Stimulated activated CD8-positive, alpha-beta memory T cell treated with anti-CD3 and anti-CD28 coated beads, Interleukin-7, amount 100 ng/mL, for 4 hours (primary cell): ENCODE data around the gene RBM6.
A peak's percentile ranks its signal among the peaks of the same experiment; 100 is the strongest.
"Not testable (repeated sequence)": the region's sequence is repeated elsewhere in the genome, so short reads cannot be mapped to it uniquely, and the experiment has no call there.

Experiments used
- DNase-seq, 2 donors: peaks; one replicate each; pipeline ENCODE4 v3.0.0-alpha.2; 2020; ENCODE audit warnings: low read depth in 2 of 2

The RBM6 gene, protein sequence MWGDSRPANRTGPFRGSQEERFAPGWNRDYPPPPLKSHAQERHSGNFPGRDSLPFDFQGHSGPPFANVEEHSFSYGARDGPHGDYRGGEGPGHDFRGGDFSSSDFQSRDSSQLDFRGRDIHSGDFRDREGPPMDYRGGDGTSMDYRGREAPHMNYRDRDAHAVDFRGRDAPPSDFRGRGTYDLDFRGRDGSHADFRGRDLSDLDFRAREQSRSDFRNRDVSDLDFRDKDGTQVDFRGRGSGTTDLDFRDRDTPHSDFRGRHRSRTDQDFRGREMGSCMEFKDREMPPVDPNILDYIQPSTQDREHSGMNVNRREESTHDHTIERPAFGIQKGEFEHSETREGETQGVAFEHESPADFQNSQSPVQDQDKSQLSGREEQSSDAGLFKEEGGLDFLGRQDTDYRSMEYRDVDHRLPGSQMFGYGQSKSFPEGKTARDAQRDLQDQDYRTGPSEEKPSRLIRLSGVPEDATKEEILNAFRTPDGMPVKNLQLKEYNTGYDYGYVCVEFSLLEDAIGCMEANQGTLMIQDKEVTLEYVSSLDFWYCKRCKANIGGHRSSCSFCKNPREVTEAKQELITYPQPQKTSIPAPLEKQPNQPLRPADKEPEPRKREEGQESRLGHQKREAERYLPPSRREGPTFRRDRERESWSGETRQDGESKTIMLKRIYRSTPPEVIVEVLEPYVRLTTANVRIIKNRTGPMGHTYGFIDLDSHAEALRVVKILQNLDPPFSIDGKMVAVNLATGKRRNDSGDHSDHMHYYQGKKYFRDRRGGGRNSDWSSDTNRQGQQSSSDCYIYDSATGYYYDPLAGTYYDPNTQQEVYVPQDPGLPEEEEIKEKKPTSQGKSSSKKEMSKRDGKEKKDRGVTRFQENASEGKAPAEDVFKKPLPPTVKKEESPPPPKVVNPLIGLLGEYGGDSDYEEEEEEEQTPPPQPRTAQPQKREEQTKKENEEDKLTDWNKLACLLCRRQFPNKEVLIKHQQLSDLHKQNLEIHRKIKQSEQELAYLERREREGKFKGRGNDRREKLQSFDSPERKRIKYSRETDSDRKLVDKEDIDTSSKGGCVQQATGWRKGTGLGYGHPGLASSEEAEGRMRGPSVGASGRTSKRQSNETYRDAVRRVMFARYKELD

GRCh38 chr3:49939858-49940666 is at the start of gene RBM6:
TSS of gene RBM6 (plus strand) at chr3:49940150. CDS start at chr3:49962642, 22,492 bp downstream.
- DNase-seq = peak; percentile 91 to 94

GRCh38 chr3:49895791-49896190 is 44.2 kb upstream of the RBM6 start:
- DNase-seq = no peak

DNA sequence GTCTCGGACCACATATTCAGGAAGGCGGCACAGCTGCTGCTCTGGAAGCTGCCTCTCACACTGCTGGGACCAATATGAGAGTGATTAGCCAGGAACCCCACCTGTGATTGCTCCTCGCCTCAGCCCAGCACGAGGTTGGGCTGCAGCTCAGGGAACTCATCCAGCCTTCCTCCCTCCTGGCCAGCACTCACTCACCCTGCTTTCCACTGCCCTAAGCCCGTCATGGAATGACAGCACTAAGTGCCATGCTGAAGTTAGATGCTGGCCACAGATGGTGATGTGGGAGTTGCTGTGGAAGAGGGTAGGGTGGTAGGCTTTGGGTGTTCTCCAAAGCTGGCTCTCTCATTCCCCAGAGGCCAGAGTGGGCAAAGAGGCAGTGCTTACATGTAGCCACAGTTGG is 43.6 kb upstream of the RBM6 start:
- no peak for DNase-seq

DNA sequence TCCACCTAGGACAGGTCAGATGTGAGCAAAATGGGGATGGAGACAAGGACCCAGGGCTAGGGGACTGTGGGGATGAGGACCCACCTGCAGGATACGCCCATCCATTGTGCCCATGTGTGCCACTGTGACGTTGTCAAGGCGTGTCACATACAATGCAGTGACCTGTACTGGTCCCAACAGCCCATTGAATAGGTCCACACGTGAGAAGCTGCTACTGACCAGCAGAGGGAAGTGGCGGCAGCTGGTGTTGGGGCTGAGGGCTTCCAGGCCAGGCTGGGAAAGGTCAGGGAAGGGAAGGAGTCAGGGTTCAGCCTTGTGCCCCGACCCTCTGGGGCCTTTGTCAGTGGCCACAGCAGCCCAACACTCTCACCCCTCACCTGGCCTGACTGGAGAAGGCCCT is 41.0 kb upstream of the RBM6 start:
- DNase-seq = no peak

DNA sequence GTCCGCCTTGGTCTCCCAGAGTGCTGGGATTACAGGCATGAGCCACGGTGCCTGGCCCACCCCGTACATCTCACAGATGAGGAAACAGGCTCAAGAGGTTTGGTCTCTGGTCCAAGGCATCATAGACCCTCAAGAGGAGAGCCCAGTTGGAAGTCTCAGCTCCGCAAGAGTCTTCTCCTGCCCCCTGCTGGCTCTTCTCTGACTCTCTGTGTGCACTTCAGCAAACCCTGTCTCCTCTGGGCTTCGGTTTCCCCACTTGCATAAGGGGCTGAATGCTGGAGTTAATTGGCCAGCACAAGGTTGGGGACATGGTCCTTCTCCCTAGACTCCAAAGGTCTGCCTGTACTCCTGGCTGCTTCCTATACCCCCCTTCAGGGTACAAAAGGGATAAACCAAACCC is 40.1 kb upstream of the RBM6 start:
- no peak for DNase-seq

DNA sequence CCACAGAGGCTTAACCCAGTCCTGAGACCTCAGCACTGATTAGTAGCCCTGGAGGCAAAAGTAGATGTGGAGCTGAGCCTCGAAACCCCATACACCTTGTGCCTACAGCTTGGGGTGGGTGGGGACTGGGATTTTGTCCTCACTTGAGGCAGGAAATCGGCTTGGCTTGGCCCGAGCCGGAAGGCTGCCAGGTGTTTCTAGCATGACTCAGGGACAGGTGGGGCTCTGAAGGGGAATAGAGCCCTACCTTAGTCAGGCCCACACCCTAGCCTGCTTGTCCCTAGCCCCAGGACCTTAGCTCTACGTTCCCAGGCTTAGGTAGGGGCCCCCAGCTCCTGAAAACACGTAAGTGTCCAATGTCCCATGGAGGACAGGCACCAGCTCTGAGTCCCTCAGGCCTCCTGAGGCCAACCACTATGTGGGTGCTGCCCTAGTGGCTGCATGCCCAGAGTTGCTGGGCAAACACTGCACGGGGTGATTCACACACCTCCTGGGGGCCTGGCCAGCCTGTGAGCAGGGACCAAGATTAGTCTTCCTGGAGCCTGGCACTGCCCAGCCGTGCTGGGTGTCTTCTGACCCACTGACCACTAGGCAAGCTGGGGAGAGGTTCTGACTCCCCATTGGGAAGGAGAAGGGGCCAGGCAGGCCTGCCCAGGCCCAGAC is 39.3 kb upstream of the RBM6 start:
- no peak for DNase-seq

DNA sequence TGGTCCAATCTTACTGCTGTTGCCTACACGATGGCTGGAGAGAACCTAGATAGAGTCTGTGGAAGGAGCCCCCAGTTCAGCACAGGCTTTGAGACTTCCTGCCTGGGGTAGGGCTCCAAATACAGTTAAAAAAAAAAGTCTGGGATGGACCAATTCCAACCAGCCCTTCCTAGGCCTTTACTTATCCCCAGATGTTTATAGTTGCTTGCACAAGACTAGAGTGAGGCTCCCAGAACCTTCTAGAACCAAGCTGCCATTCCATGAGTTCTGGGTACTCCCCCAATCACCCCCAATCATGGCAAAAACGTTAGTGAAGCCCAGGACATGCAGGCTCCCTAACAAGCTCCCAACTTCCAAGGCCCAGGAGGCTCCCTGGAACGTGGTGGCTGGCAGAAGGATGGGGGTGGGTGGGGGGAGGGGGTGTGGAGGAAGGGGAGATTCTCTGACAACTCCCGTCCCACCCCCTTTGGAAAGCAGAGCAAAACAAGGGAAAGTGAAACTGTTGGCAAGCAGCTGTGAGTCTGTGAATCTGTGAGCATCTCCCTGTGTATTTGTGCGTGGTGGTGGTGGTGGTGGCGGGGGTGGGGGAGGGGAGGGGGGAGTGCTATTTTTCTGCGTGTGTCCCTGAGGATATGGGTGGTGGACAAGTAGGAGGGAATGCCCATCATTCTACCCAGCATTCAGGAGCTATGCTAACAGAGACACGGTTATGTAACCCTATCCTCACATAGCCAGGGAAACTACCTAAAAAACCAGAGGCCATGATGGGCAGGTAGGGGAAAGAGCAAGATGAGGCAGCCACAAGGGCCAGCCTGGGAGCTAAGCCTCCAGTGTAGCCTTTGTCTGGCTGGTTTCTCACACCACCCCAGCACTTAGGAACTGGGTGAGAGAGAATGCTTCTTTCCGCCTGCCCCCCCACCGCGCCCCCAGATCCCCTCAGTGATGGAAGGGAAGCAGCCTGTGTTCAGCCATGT is 38.3 kb upstream of the RBM6 start:
- no peak for DNase-seq

DNA sequence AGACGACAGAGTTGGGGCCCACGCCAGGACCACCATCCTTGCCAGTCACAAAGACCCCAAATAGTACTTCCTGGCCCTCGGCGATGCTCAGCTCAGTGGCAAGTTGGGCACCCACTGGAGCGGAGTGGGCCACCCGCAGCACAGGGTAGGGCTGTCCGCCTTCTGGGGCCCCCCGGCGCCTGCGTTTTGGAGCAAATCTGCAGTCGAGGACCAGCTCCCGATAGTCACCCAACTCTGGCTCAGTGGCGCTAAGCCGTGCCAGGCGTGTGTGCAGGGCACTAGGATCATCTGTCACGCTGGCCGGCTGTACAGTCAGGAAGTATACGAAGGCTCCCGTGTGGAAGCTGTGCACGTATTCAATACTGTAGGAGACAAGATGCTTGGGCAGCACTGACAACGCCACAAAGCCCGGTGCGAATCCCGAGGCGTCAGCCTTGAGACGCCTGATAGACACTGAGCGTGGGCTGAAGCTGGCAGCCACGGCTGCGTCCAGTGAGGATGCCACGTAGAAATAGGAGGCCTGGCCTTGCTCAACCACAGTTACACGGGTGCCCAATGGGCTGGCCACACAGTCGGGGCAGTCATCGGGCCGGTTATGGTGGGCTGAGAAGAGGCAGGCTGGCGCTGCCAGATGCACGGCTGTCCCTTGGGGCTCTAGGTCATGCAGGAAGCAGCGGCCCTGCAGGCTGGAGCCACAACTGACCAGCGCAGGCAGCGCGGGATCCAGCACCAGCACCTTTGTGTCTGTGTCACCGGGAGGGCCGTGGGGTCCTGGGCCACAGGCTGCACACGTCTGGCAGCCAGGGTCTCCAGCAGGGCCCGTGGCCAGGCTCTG is 37.2 kb upstream of the RBM6 start:
- no peak for DNase-seq

GRCh38 chr3:49903451-49904424 is 36.2 kb upstream of the RBM6 start, which contains the start of gene MST1R:
TSS of gene MST1R (minus strand) at chr3:49903873. CDS start at chr3:49903609, 264 bp downstream.
- peak; percentile 36 to 75 for DNase-seq

DNA sequence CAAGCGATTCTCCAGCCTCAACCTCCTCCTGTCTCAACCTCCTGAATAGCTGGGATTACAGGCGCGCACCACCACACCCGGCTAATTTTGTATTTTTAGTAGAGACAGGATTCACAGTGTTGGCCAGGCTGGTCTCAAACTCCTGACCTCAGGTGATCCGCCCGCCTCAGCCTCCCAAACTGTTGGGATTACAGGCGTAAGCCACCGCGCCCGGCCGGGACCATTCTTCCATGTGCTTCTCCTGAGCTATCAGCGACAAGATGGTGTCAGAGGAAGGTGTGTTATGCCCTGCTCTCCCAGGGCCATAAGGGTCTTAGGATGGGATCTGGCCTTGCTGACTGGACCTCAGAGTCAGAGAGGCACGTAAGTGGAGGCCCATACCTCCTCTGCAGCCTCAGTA is 35.5 kb upstream of the RBM6 start:
- DNase-seq = not testable (repeated sequence)

DNA sequence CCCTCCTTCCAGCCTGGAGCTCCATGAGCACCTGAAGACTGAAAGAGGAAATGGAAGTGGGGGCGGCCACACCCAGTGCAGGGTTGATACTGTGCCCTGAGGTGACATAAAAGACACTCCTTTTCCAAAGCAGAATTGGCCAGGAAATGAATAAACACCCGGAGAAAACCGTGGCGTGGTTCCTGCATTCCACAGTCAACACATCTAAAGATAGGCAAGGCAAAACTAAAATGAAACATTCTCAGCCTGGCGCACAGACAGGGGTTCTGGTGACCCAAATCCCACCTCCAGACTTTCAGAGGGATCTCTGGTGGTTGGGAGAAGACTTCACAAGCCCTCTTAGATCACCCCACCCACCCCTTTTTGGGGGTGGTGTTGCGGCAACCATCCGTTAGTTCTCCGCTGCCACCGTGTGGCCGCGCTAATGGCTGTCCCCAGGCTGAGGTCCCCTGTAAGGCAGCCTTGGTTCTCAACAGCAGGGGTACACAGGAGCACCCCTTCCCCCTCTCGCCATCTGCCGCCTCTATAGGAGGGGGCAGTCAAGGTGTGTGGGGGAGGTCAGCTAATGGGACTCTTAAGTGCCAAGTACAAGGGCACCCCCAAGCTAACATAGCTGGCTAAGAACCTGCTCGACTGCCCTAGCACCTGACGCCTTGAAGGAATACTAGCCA is 33.7 kb upstream of the RBM6 start:
- peak in 1 of 2 donors; percentile 23 for DNase-seq

DNA sequence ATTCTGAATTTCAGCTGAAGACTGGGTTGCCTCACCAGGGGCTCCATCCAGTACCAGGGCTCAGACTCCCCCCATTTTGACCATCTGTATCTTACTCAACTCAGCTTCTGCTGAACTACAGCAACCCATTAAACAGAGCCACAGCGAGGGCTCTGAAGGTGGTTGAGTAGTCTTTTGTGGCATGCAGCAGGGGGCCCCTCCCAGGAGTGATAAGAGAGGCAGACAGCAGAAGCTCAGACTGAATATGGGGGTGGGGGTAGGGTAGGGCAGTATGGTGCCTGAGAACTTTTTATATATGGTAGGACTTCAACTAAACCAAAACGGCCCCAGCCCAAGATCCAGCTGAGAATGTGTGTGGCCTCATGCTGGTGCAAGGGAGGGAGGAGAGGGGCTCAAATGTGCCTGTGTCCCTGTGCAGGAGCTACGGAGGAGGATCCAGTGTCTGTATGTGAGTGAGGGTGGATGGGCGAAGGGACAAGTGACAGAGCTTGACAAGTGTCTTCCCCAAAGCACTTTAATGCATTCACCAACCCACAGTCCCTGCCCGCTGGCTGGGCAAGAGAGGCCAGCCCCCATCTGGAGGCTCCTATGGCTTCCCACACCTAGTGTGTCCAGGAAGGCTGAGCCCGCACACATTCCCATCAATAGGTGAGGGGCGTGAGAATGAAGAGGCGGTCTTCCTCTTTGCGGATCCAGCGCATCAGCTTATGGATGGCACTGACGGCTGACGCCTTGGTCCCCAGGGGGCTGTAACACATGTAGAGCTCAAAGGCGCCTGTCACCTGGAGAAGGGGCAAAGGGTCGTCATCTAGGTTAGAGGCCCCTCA is 31.4 kb upstream of the RBM6 start:
- DNase-seq = no peak

GRCh38 chr3:49910409-49911123 is 29.4 kb upstream of the RBM6 start:
- DNase-seq = no peak

- no peak for DNase-seq
Observed at GRCh38 chr3:49911124-49911420, 28.9 kb upstream of the RBM6 start.

- DNase-seq = no peak
Observed at GRCh38 chr3:49911611-49912010, 28.3 kb upstream of the RBM6 start.

DNA sequence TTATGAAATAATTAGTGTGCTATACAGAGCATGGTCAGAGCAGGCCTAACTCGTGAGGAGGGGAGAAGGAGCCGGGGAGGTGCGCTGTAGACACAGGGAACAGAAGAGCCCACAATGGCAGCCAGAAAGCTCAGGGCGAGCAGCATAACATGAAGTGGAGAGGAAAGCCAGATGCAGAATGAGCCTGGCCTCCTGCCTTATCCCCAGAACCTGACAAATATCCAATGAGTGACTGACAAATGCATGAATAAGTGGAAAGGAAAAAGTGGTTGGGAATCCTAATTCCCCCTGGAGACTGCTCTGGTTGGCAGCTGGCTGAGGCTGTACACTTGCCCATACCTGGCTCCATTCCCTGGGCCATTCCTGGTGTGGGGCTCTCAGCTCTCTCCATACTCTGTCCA is 27.1 kb upstream of the RBM6 start:
- no peak for DNase-seq
